CD4-positive, alpha-beta memory T cell (primary cell): ENCODE data around the gene MS4A10. TPM values are rescaled to one million over a fixed set of nuclear protein-coding genes. Genes with fewer than 3 reads are reported as not detected.

ENCODE experiments used
- CTCF ChIA-PET: fragments of 350-600 bp; sonication (Branson Sonifier 250); formaldehyde crosslinking; loops from one replicate; lab custom pipeline; 2021; ENCODE audit warnings: inconsistent platforms; ENCODE audit not compliant: partially characterized antibody; lab: Charles Lee
- POLR2A ChIA-PET: fragments of 350-600 bp; sonication (Branson Sonifier 250); formaldehyde crosslinking; loops from one replicate; lab custom pipeline; 2021; ENCODE audit not compliant: partially characterized antibody; lab: Charles Lee
- DNase-seq, 5 donors: peaks; one replicate each; pipeline versions ENCODE4 v3.0.0 to v3.0.0-alpha.2; 2020 to 2022; ENCODE audit warnings: mixed read lengths in 1 of 5
- H3K27ac ChIP-seq: one replicate; pipeline ENCODE4 v1.7.0; 2013; ENCODE audit warnings: low read depth, low read length
- H3K27me3 ChIP-seq: 2 replicates; pipeline ENCODE4 v1.7.0; 2013; ENCODE audit warnings: mild to moderate bottlenecking, low read length, moderate library complexity; ENCODE audit not compliant: insufficient read depth
- H3K36me3 ChIP-seq: 2 replicates; pipeline ENCODE4 v1.7.0; 2013; ENCODE audit warnings: mild to moderate bottlenecking, low read length, moderate library complexity; ENCODE audit not compliant: insufficient read depth
- H3K4me1 ChIP-seq: 2 replicates; pipeline ENCODE4 v1.7.0; 2013; ENCODE audit warnings: mild to moderate bottlenecking, low read length, moderate library complexity; ENCODE audit not compliant: insufficient read depth
- H3K4me3 ChIP-seq, 2 donors: one replicate each; pipeline ENCODE4 v1.7.0; 2013; ENCODE audit warnings: low read length in 2 of 2, mild to moderate bottlenecking in 1 of 2
- H3K9me3 ChIP-seq, 2 donors: one replicate each; pipeline ENCODE4 v1.7.0; 2013; ENCODE audit warnings: low read length in 2 of 2, control low read depth in 1 of 2; ENCODE audit not compliant: control insufficient read depth in 1 of 2
- H3K27ac Mint-ChIP-seq, 7 donors: one replicate each; pipeline ENCODE4 v1.8.0; 2020 to 2021; ENCODE audit warnings: mixed read lengths in 7 of 7, mild to moderate bottlenecking in 6 of 7, inconsistent platforms in 3 of 7, moderate library complexity in 3 of 7
- H3K27me3 Mint-ChIP-seq, 2 donors: one replicate each; pipeline ENCODE4 v1.8.0; 2020 to 2021; ENCODE audit warnings: mixed read lengths in 2 of 2
- H3K36me3 Mint-ChIP-seq, 2 donors: one replicate each; pipeline ENCODE4 v1.8.0; 2020 to 2021; ENCODE audit warnings: mixed read lengths in 2 of 2, inconsistent platforms in 1 of 2, mild to moderate bottlenecking in 1 of 2
- H3K4me1 Mint-ChIP-seq, 4 donors: one replicate each; pipeline ENCODE4 v1.8.0; 2020 to 2021; ENCODE audit warnings: mixed read lengths in 4 of 4, mild to moderate bottlenecking in 1 of 4
- H3K4me3 Mint-ChIP-seq, 8 donors: one replicate each; pipeline ENCODE4 v1.8.0; 2020 to 2021; ENCODE audit warnings: mixed read lengths in 8 of 8, mild to moderate bottlenecking in 7 of 8, moderate library complexity in 6 of 8, inconsistent platforms in 3 of 8
- H3K9me3 Mint-ChIP-seq, 8 donors: one replicate each; pipeline ENCODE4 v1.8.0; 2020 to 2021; ENCODE audit warnings: mixed read lengths in 8 of 8, mild to moderate bottlenecking in 5 of 8, inconsistent platforms in 3 of 8, moderate library complexity in 1 of 8
- intact Hi-C: fragments of 100-400 bp; cut with micrococcal nuclease; formaldehyde crosslinking; loops from one replicate; pipeline ENCODE4 v1.15.1; 2023
- polyA plus RNA-seq, 2 donors: library from polyadenylated mRNA; unstranded; fragments of 300-500 nt; fragmentation: Illumina TruSeq; gene quantifications; one replicate each; pipeline ENCODE4 v1.2.3, GENCODE V29; 2021
- total RNA-seq, 2 experiments: library from RNA; stranded (reverse); gene quantifications; one replicate each; pipeline ENCODE4 v1.2.3, GENCODE V29; 2021

MS4A10 gene
- total and polyA plus RNA-seq, 4 experiments from 2014 or later, result not detected

DNA sequence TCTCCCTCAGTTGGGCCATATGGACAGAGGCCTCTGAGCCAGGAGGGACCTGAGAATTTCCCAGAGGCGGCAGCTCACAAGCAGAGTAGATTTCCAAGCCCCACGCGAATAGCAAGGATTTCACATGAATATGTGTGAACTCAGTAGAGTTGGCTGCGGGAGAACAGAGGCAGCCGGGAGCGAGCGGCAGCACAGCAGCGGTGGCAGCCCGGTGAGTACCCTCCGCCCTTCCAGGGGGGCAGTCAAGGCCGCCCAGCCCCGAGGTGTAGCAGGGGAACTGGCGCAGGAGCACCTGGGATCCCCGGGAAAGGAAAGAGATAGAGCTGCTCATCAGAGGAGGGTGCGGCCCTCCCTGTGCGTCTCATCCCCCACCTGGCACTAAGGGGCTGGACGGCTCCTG, 36.9 kb upstream of the MS4A10 start:
- Mint-ChIP-seq H3K9me3 (peaks cover 0 to 4% (median 0%) of the 10 kb centered on the region in 8 donors), H3K36me3 (no peaks in the 10 kb centered on the region), H3K4me3 (no peak overlapping the region), H3K27ac (no peak overlapping the region), H3K4me1 (no peaks in the 10 kb centered on the region), H3K27me3 (peaks cover 14 to 24% of the 10 kb centered on the region in 2 donors)
- DNase-seq, result no peak
- intact Hi-C loops, result no loop called here
- POLR2A ChIA-PET, result no interaction called here
- H3K4me3 ChIP-seq, result no peak overlapping the region
- no peaks in the 10 kb centered on the region for H3K4me1 ChIP-seq
- no peaks in the 10 kb centered on the region for H3K36me3 ChIP-seq
- H3K9me3 ChIP-seq, result no peaks in the 10 kb centered on the region
- no peaks in the 10 kb centered on the region for H3K27me3 ChIP-seq
- no peak overlapping the region for H3K27ac ChIP-seq
- CTCF ChIA-PET, result no interaction called here

DNA sequence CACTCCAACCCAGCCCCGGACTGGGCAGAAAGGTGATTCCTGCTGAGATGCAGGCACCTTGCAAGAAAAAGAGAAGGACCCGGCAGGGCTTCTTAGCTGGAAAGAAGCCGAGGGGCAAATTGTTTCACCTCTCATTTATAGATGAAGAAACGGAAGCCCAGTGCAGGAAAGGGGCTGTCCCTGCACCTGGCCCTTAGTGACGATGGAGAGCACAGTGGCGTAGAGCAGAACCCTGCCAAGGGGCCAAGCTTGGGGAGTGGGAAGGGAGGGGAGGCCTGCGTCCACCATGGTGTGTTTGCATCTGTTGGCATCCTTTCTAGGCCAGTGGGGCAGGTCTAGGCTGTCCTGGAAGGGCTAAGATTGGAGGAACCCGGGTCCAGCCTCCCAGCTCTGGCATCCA, 36.3 kb upstream of the MS4A10 start:
- Mint-ChIP-seq H3K4me1 (no peaks in the 10 kb centered on the region), H3K4me3 (no peak overlapping the region), H3K9me3 (peaks cover 0 to 4% (median 0%) of the 10 kb centered on the region in 8 donors), H3K27me3 (peaks cover 14 to 28% of the 10 kb centered on the region in 2 donors), H3K36me3 (no peaks in the 10 kb centered on the region), H3K27ac (no peak overlapping the region)
- intact Hi-C loops, result no loop called here
- no peaks in the 10 kb centered on the region for H3K27me3 ChIP-seq
- DNase-seq, result no peak
- H3K27ac ChIP-seq, result no peak overlapping the region
- ChIA-PET POLR2A (no interaction called here), CTCF (no interaction called here)
- H3K4me3 ChIP-seq, result no peak overlapping the region
- H3K9me3 ChIP-seq, result no peaks in the 10 kb centered on the region
- no peaks in the 10 kb centered on the region for H3K36me3 ChIP-seq
- H3K4me1 ChIP-seq, result no peaks in the 10 kb centered on the region

DNA sequence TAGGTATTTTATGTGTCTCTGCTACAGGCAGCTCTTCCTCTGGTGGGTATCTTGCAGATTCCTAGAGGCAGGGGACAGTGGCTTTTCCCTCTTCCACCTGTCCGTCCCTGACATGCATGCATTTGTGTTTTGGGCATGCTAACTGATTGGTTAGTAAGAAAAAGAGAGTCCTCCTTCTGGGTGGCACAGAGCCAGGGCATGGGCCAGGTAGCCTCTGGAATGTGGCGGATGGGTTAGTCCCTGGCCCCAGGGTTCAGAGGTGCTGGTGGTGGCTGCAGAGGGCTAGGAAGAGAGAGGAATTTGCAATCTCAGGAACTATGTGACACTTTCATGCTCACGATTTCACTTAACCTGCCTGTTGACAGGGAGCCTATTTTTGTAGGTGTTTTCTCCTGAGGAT, 34.2 kb upstream of the MS4A10 start:
- Histone ChIP-seq H3K4me3 (no peak overlapping the region), H3K27ac (no peak overlapping the region), H3K36me3 (no peaks in the 10 kb centered on the region), H3K9me3 (no peaks in the 10 kb centered on the region), H3K4me1 (no peaks in the 10 kb centered on the region), H3K27me3 (no peaks in the 10 kb centered on the region)
- H3K4me1 Mint-ChIP-seq, result no peaks in the 10 kb centered on the region
- H3K36me3 Mint-ChIP-seq, result no peaks in the 10 kb centered on the region
- peaks cover 14 to 18% of the 10 kb centered on the region in 2 donors for H3K27me3 Mint-ChIP-seq
- intact Hi-C loops, result no loop called here
- H3K4me3 Mint-ChIP-seq, result no peak overlapping the region
- DNase-seq, result no peak
- ChIA-PET POLR2A (no interaction called here), CTCF (no interaction called here)
- peaks cover 0 to 2% (median 0%) of the 10 kb centered on the region in 8 donors for H3K9me3 Mint-ChIP-seq
- no peak overlapping the region for H3K27ac Mint-ChIP-seq

DNA sequence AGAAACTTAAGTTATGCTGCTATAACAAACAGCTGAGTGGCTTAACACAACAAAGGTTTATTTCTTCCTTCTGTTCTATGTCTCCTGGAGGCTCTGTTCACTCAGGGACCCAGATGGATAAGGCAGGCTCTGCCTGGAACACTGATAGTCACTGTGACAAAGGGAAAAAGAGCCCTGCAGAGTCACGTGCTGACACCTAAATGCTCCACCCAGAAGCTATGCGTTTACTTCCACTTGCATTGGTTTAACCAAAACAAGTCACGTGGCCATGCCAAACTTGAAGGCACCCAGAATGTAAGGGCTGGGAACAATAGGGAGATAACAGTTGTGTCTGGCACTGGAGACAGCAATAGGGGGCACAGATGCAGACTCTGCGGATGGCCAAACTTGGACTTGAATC, 31.8 kb upstream of the MS4A10 start:
- no peaks in the 10 kb centered on the region for H3K36me3 Mint-ChIP-seq
- no peak overlapping the region for H3K4me3 ChIP-seq
- H3K27ac ChIP-seq, result no peak overlapping the region
- H3K9me3 ChIP-seq, result no peaks in the 10 kb centered on the region
- H3K27ac Mint-ChIP-seq, result no peak overlapping the region
- intact Hi-C loops, result no loop called here
- H3K4me1 ChIP-seq, result no peaks in the 10 kb centered on the region
- no peaks in the 10 kb centered on the region for H3K4me1 Mint-ChIP-seq
- POLR2A ChIA-PET, result no interaction called here
- H3K9me3 Mint-ChIP-seq, result no peaks in the 10 kb centered on the region
- CTCF ChIA-PET, result no interaction called here
- H3K27me3 ChIP-seq, result no peaks in the 10 kb centered on the region
- DNase-seq, result no peak
- H3K36me3 ChIP-seq, result no peaks in the 10 kb centered on the region
- no peak overlapping the region for H3K4me3 Mint-ChIP-seq
- peaks cover 17 to 21% of the 10 kb centered on the region in 2 donors for H3K27me3 Mint-ChIP-seq

DNA sequence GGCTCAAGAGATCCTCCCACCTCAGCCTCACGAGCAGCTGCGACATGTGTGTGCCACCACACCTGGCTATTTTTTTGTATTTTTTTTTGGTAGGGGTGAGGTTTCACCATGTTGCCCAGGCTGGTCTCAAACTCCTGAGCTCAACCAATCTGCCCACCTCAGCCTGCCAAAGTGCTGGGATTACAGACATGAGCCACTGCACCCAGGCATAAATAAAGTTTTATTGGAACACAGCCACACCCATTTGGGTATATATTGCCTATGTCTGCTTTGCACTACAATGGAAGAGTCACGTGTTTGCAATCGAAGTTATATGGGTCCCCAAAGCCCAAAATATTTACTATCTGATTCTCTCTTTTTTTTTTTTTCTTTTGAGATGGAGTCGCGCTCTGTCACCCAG, 30.2 kb upstream of the MS4A10 start:
- H3K27me3 Mint-ChIP-seq, result peaks cover 27 to 32% of the 10 kb centered on the region in 2 donors
- Histone ChIP-seq H3K9me3 (no peaks in the 10 kb centered on the region), H3K27me3 (no peaks in the 10 kb centered on the region), H3K27ac (no peak overlapping the region), H3K4me3 (no peak overlapping the region), H3K36me3 (no peaks in the 10 kb centered on the region), H3K4me1 (no peaks in the 10 kb centered on the region)
- intact Hi-C loops, result no loop called here
- POLR2A ChIA-PET, result no interaction called here
- DNase-seq, result no peak
- no peak overlapping the region for H3K27ac Mint-ChIP-seq
- H3K4me1 Mint-ChIP-seq, result no peaks in the 10 kb centered on the region
- H3K36me3 Mint-ChIP-seq, result no peaks in the 10 kb centered on the region
- no peaks in the 10 kb centered on the region for H3K9me3 Mint-ChIP-seq
- CTCF ChIA-PET, result no interaction called here
- no peak overlapping the region for H3K4me3 Mint-ChIP-seq

DNA sequence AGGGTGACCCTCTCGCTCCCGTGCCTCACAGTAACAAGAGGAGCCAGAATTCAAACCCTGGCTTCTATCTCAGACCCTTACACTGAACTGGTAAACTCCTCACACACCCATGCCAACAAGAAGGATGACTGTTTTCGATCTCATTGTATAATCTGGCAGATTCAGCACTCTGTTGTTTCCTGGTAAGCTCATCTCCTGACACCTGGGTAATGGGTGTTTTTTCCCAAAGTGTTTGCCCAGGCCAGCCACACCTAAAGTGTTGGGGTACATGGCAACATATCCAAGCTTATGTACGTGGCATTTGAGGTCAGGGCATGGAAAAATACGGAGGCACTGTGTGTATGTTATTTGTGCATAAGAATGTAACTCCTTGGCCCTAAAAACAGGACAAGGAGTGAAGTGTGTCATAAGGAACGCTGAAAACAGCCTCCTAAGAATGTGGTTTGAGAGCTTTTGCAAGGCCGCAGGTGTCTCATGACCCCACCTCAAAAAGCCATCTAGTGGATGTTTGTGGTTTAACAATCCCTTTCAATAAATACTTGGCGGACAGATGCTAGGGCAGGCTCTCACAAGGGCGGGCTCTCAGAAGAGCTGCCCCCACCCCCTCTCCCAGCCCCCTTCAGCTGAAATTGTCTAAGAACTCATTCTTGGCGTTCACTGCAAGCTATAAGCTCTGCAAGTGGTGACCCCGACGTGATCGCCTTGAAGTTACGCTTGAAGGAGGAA, 28.7 kb upstream of the MS4A10 start, which contains the start of gene MS4A15:
Gene MS4A15 (plus strand): TSS at position 561 of the 726 bp plus-strand sequence. CDS start 6,867 bp downstream, outside the sequence.
- intact Hi-C loops, result no loop called here

DNA sequence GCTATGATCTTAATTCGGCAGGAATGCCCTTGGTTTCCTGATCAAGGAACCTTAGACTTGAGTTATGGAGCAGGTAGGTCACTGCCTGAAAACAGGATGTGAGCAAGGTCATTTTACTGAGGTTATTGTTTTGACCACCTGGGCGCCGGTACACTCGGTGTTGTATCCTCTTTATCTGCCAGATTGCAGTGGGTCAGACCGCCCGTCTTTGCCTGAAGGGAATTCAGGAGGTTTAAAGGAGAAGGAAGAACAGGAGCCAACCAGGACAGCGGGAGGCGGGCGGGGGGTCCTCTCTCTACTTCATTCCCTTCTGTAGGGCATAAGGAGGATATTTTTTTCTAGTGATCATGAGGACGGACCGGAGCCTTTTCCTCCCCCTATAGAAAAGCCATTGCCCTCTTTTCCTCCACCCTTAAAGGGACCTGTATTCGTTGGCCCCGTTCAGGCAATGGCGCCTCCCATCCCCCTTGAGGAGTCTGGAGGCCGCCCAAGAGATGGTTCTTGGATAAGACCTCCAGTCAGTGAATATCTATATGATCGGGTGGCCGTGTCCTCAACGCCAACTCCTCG, 27.8 kb upstream of the MS4A10 start:
- ChIA-PET POLR2A (no interaction called here), CTCF (interaction anchor here (0.8 kb wide), 1 partner anchor 8 kb away, joined by 4 read pairs; no protein-coding TSS in a partner anchor)
- no peaks in the 10 kb centered on the region for H3K9me3 ChIP-seq
- H3K4me3 Mint-ChIP-seq, result no peak overlapping the region
- intact Hi-C loops, result no loop called here
- H3K36me3 Mint-ChIP-seq, result no peaks in the 10 kb centered on the region
- H3K4me1 ChIP-seq, result no peaks in the 10 kb centered on the region
- no peak overlapping the region for H3K4me3 ChIP-seq
- H3K27ac ChIP-seq, result no peak overlapping the region
- no peak for DNase-seq
- no peak overlapping the region for H3K27ac Mint-ChIP-seq
- peaks cover 0 to 2% (median 0%) of the 10 kb centered on the region in 4 donors for H3K4me1 Mint-ChIP-seq
- H3K27me3 Mint-ChIP-seq, result peaks cover 28 to 41% of the 10 kb centered on the region in 2 donors
- H3K36me3 ChIP-seq, result no peaks in the 10 kb centered on the region
- no peaks in the 10 kb centered on the region for H3K27me3 ChIP-seq
- no peaks in the 10 kb centered on the region for H3K9me3 Mint-ChIP-seq

More for the DNA sequence above, 28.7 kb upstream of the MS4A10 start, which contains the start of gene MS4A15:
- no peak within 1 kb of the TSS for H3K4me3 Mint-ChIP-seq
- Histone ChIP-seq H3K36me3 (no peaks in the 10 kb centered on the region), H3K27ac (no peak within 1 kb of the TSS), H3K4me1 (no peaks in the 10 kb centered on the region), H3K9me3 (no peaks in the 10 kb centered on the region), H3K4me3 (no peak within 1 kb of the TSS), H3K27me3 (no peaks in the 10 kb centered on the region)
- no peaks in the 10 kb centered on the region for H3K9me3 Mint-ChIP-seq
- ChIA-PET CTCF (interaction anchor here (0.8 kb wide), 1 partner anchor 8 kb away, joined by 4 read pairs; no protein-coding TSS in a partner anchor), POLR2A (no interaction called here)
- no peaks in the 10 kb centered on the region for H3K36me3 Mint-ChIP-seq
- peaks cover 0 to 2% (median 0%) of the 10 kb centered on the region in 4 donors for H3K4me1 Mint-ChIP-seq
- no peak within 1 kb of the TSS for H3K27ac Mint-ChIP-seq
- no peak for DNase-seq
- peaks cover 31 to 37% of the 10 kb centered on the region in 2 donors for H3K27me3 Mint-ChIP-seq
